ENCODE data around the gene SAMD10. TPM values are rescaled to one million over a fixed set of nuclear protein-coding genes. Genes with fewer than 3 reads are reported as not detected.
A peak's percentile ranks its signal among the peaks of the same experiment; 100 is the strongest.

Gene SAMD10
- total RNA-seq, 4 donors from 2014 or later, result 0.48 to 1.2 (median 0.84) TPM; not detected in 1

GRCh38 chr20:63957690-63958441, 21.6 kb downstream of the SAMD10 start:
- no peak for DNase-seq (ENCODE audit: low spot score)
- peak; percentile 40 for ATAC-seq (ENCODE audit: low FRiP score)
- no peak for TF ChIP-seq CTCF (IDR thresholded peaks at IDR 0.05)

- DNase-seq (ENCODE audit: low spot score), result no peak
These were observed 22.3 kb downstream of the SAMD10 start for GRCh38 chr20:63957004-63957689.

GRCh38 chr20:63956664-63957003, 22.8 kb downstream of the SAMD10 start:
- no peak for TF ChIP-seq CTCF (IDR thresholded peaks at IDR 0.05)
- DNase-seq (ENCODE audit: low spot score) (no peak), ATAC-seq (ENCODE audit: low FRiP score) (peak; percentile 0)

More at GRCh38 chr20:63957004-63957689, 22.3 kb downstream of the SAMD10 start:
- no peak for TF ChIP-seq CTCF (IDR thresholded peaks at IDR 0.05)
- peak; percentile 53 for ATAC-seq (ENCODE audit: low FRiP score)

- ATAC-seq (ENCODE audit: low FRiP score) (peak; percentile 77), DNase-seq (ENCODE audit: low spot score) (peak; percentile 76)
- no peak for TF ChIP-seq CTCF (IDR thresholded peaks at IDR 0.05)
These were observed 23.4 kb downstream of the SAMD10 start, which contains the start of gene UCKL1 for GRCh38 chr20:63955827-63956663. Gene UCKL1 (minus strand): TSS chr20:63956416. CDS start chr20:63956372, 44 bp downstream.

- DNase-seq (ENCODE audit: low spot score) (no peak), ATAC-seq (ENCODE audit: low FRiP score) (peak; percentile 4)
- no peak for TF ChIP-seq CTCF (IDR thresholded peaks at IDR 0.05)
These were observed 24.1 kb downstream of the SAMD10 start for GRCh38 chr20:63955281-63955826.

GRCh38 chr20:63953764-63954429, 25.5 kb downstream of the SAMD10 start:
- ATAC-seq (ENCODE audit: low FRiP score) (no peak), DNase-seq (ENCODE audit: low spot score) (no peak)
- no peak for TF ChIP-seq CTCF (IDR thresholded peaks at IDR 0.05)

Data from omental fat pad (tissue), 4 donors.